Skeletal muscle tissue (tissue), 4 donors: ENCODE measurements around the gene CCDC177. TPM values are rescaled to one million over a fixed set of nuclear protein-coding genes. Genes with fewer than 3 reads are reported as not detected.
A peak's percentile ranks its signal among the peaks of the same experiment; 100 is the strongest.
"Not testable (repeated sequence)": the region's sequence is repeated elsewhere in the genome, so short reads cannot be mapped to it uniquely, and the experiment has no call there.

Experiments
- H3K27ac ChIP-seq: one replicate; pipeline ENCODE4 v1.7.0; 2013; ENCODE audit warnings: mild to moderate bottlenecking, low read depth, low read length, inconsistent platforms
- H3K27me3 ChIP-seq, 3 donors: one replicate each; pipeline ENCODE4 v1.7.0; 2013; ENCODE audit warnings: low read length in 3 of 3; ENCODE audit not compliant: control insufficient read depth in 3 of 3, insufficient read depth in 3 of 3
- H3K36me3 ChIP-seq, 3 donors: one replicate each; pipeline ENCODE4 v1.7.0; 2013; ENCODE audit warnings: low read length in 3 of 3; ENCODE audit not compliant: control insufficient read depth in 3 of 3, insufficient read depth in 3 of 3
- H3K4me1 ChIP-seq, 3 donors: one replicate each; pipeline ENCODE4 v1.7.0; 2013; ENCODE audit warnings: low read length in 3 of 3, mild to moderate bottlenecking in 3 of 3; ENCODE audit not compliant: control insufficient read depth in 3 of 3, insufficient read depth in 3 of 3
- H3K4me3 ChIP-seq, 3 donors: one replicate each; pipeline ENCODE4 v1.7.0; 2013; ENCODE audit warnings: low read length in 3 of 3
- H3K9ac ChIP-seq, 3 donors: one replicate each; pipeline ENCODE4 v1.7.0; 2013; ENCODE audit warnings: low read length in 3 of 3, mild to moderate bottlenecking in 3 of 3, moderate library complexity in 2 of 3, low read depth in 1 of 3
- H3K9me3 ChIP-seq, 3 donors: one replicate each; pipeline ENCODE4 v1.7.0; 2013; ENCODE audit warnings: low read length in 3 of 3; ENCODE audit not compliant: control insufficient read depth in 3 of 3
- total RNA-seq: library from RNA; depleted of rRNA; stranded (reverse); fragments of >200 nt; gene quantifications from one replicate; pipeline ENCODE4 v1.2.3, GENCODE V29; 2014
- donor health status: Osteomylitis.

CCDC177 gene
- total RNA-seq, 1 donor from 2014 or later: not detected

GRCh38 chr14:69600304-69600891 lies 25.7 kb upstream of the CCDC177 start:
- Histone ChIP-seq H3K27ac (no peak overlapping the region), H3K9me3 (no peaks in the 10 kb centered on the region), H3K36me3 (no peaks in the 10 kb centered on the region), H3K4me3 (no peak overlapping the region), H3K4me1 (no peaks in the 10 kb centered on the region), H3K27me3 (no peaks in the 10 kb centered on the region), H3K9ac (no peak overlapping the region)

GRCh38 chr14:69599431-69599830 lies 24.8 kb upstream of the CCDC177 start:
- not testable (repeated sequence) for H3K27ac ChIP-seq, H3K4me1 ChIP-seq, H3K36me3 ChIP-seq, H3K9me3 ChIP-seq, H3K27me3 ChIP-seq, H3K9ac ChIP-seq, H3K4me3 ChIP-seq

- H3K27ac ChIP-seq: no peak overlapping the region
- peaks cover 2 to 5% (median 3%) of the 10 kb centered on the region in 3 donors for H3K4me1 ChIP-seq
- no peaks in the 10 kb centered on the region for H3K36me3 ChIP-seq
- no peaks in the 10 kb centered on the region for H3K9me3 ChIP-seq
- H3K9ac ChIP-seq: no peak overlapping the region
- H3K27me3 ChIP-seq: no peaks in the 10 kb centered on the region
- H3K4me3 ChIP-seq: no peak overlapping the region
Observed at GRCh38 chr14:69595336-69595735, 20.7 kb upstream of the CCDC177 start.

- no peak overlapping the region for H3K27ac ChIP-seq
- H3K4me3 ChIP-seq: no peak overlapping the region
- H3K4me1 ChIP-seq: peaks cover 2 to 5% (median 3%) of the 10 kb centered on the region in 3 donors
- H3K36me3 ChIP-seq: no peaks in the 10 kb centered on the region
- H3K27me3 ChIP-seq: no peaks in the 10 kb centered on the region
- H3K9ac ChIP-seq: no peak overlapping the region
- H3K9me3 ChIP-seq: no peaks in the 10 kb centered on the region
Observed at GRCh38 chr14:69594846-69595245, 20.2 kb upstream of the CCDC177 start.

- Histone ChIP-seq H3K4me1 (peaks cover 2 to 5% (median 3%) of the 10 kb centered on the region in 3 donors), H3K36me3 (no peaks in the 10 kb centered on the region), H3K9ac (peak overlapping the region in 1 of 3 donors; percentile 44), H3K9me3 (no peaks in the 10 kb centered on the region), H3K4me3 (peak overlapping the region in 1 of 3 donors; percentile 20), H3K27me3 (no peaks in the 10 kb centered on the region), H3K27ac (no peak overlapping the region)
Observed at GRCh38 chr14:69593018-69593677, 18.5 kb upstream of the CCDC177 start.

- no peak overlapping the region for H3K9ac ChIP-seq
- no peak overlapping the region for H3K27ac ChIP-seq
- H3K36me3 ChIP-seq: no peaks in the 10 kb centered on the region
Observed at GRCh38 chr14:69591317-69591716, 16.6 kb upstream of the CCDC177 start.

GRCh38 chr14:69587389-69587788 lies 12.7 kb upstream of the CCDC177 start:
- Histone ChIP-seq H3K4me3 (no peak overlapping the region), H3K27ac (no peak overlapping the region), H3K9ac (no peak overlapping the region), H3K36me3 (no peaks in the 10 kb centered on the region), H3K9me3 (no peaks in the 10 kb centered on the region), H3K27me3 (no peaks in the 10 kb centered on the region), H3K4me1 (peaks cover 0 to 10% (median 10%) of the 10 kb centered on the region in 3 donors)

More at GRCh38 chr14:69591317-69591716, 16.6 kb upstream of the CCDC177 start:
- Histone ChIP-seq H3K4me1 (peaks cover 5 to 9% (median 8%) of the 10 kb centered on the region in 3 donors), H3K27me3 (no peaks in the 10 kb centered on the region), H3K4me3 (no peak overlapping the region), H3K9me3 (no peaks in the 10 kb centered on the region)

- H3K4me3 ChIP-seq: no peak overlapping the region
- no peaks in the 10 kb centered on the region for H3K27me3 ChIP-seq
- H3K9me3 ChIP-seq: no peaks in the 10 kb centered on the region
- peak overlapping the region; percentile 22 for H3K27ac ChIP-seq
- H3K9ac ChIP-seq: no peak overlapping the region
- H3K4me1 ChIP-seq: peaks cover 0 to 18% (median 10%) of the 10 kb centered on the region in 3 donors
- no peaks in the 10 kb centered on the region for H3K36me3 ChIP-seq
Observed at GRCh38 chr14:69586404-69586803, 11.7 kb upstream of the CCDC177 start.

GRCh38 chr14:69584389-69584788 lies 9.7 kb upstream of the CCDC177 start:
- Histone ChIP-seq H3K9me3 (no peaks in the 10 kb centered on the region), H3K4me1 (peaks cover 0 to 21% (median 10%) of the 10 kb centered on the region in 3 donors), H3K27me3 (no peaks in the 10 kb centered on the region), H3K4me3 (no peak overlapping the region), H3K9ac (no peak overlapping the region), H3K27ac (no peak overlapping the region), H3K36me3 (no peaks in the 10 kb centered on the region)

- Histone ChIP-seq H3K4me3 (no peak overlapping the region), H3K36me3 (no peaks in the 10 kb centered on the region), H3K27ac (no peak overlapping the region), H3K9me3 (no peaks in the 10 kb centered on the region), H3K27me3 (peaks cover 0 to 4% (median 2%) of the 10 kb centered on the region in 3 donors), H3K9ac (no peak overlapping the region), H3K4me1 (peaks cover 0 to 21% (median 10%) of the 10 kb centered on the region in 3 donors)
Observed at GRCh38 chr14:69582829-69583228, 8.2 kb upstream of the CCDC177 start.
